H9 (cell line): ENCODE measurements around the gene TAF4. TPM values are rescaled to one million over a fixed set of nuclear protein-coding genes. Genes with fewer than 3 reads are reported as not detected.

Experiments used
- DNase-seq: peaks from one replicate; pipeline ENCODE4 v3.0.0-alpha.2; 2017
- H2AFZ ChIP-seq: one replicate; pipeline ENCODE4 v1.6.1; 2013; ENCODE audit warnings: mild to moderate bottlenecking, low read length, control low read depth, moderate library complexity
- H2AK5ac ChIP-seq: 2 replicates; pipeline ENCODE4 v1.6.1; 2013; ENCODE audit warnings: low read length, control low read depth, mixed read lengths; ENCODE audit not compliant: insufficient read length
- H2BK120ac ChIP-seq: one replicate; pipeline ENCODE4 v1.6.1; 2013; ENCODE audit warnings: low read depth, mild to moderate bottlenecking, low read length, control low read depth, inconsistent platforms; ENCODE audit not compliant: poor library complexity, severe bottlenecking
- H2BK12ac ChIP-seq: 2 replicates; pipeline ENCODE4 v1.6.1; 2013; ENCODE audit warnings: low read length, control low read depth, mixed read lengths, low read depth; ENCODE audit not compliant: insufficient read length
- H2BK15ac ChIP-seq: 2 replicates; pipeline ENCODE4 v1.6.1; 2013; ENCODE audit warnings: low read depth, low read length, control low read depth
- H2BK20ac ChIP-seq: one replicate; pipeline ENCODE4 v1.6.1; 2013; ENCODE audit warnings: low read depth, mild to moderate bottlenecking, low read length, control low read depth, inconsistent platforms; ENCODE audit not compliant: poor library complexity, severe bottlenecking
- H2BK5ac ChIP-seq: 2 replicates; pipeline ENCODE4 v1.6.1; 2013; ENCODE audit warnings: low read length, control low read depth, mixed read lengths; ENCODE audit not compliant: insufficient read length
- H3K14ac ChIP-seq: 2 replicates; pipeline ENCODE4 v1.6.1; 2013; ENCODE audit warnings: low read length, control low read depth; ENCODE audit not compliant: insufficient read depth
- H3K18ac ChIP-seq: 2 replicates; pipeline ENCODE4 v1.6.1; 2013; ENCODE audit warnings: low read depth, mild to moderate bottlenecking, mixed read lengths, low read length, control low read depth; ENCODE audit not compliant: insufficient read length
- H3K23ac ChIP-seq: 2 replicates; pipeline ENCODE4 v1.6.1; 2013; ENCODE audit warnings: low read length, control low read depth, mixed read lengths, low read depth; ENCODE audit not compliant: insufficient read length
- H3K23me2 ChIP-seq: 2 replicates; pipeline ENCODE4 v1.6.1; 2013; ENCODE audit warnings: low read depth, mild to moderate bottlenecking, mixed read lengths, low read length, control low read depth; ENCODE audit not compliant: insufficient read length, poor library complexity, severe bottlenecking
- H3K27ac ChIP-seq: 2 replicates; pipeline ENCODE4 v1.5.1; 2013; ENCODE audit warnings: low read length, control low read depth, mixed read lengths, low read depth; ENCODE audit not compliant: insufficient read length
- H3K27me3 ChIP-seq: 2 replicates; pipeline ENCODE4 v1.6.1; 2013; ENCODE audit warnings: low read length, control low read depth, inconsistent platforms; ENCODE audit not compliant: insufficient read depth
- H3K4ac ChIP-seq: 2 replicates; pipeline ENCODE4 v1.6.1; 2013; ENCODE audit warnings: low read depth, mild to moderate bottlenecking, control low read depth, inconsistent platforms, low read length, moderate library complexity
- H3K4me1 ChIP-seq: 2 replicates; pipeline ENCODE4 v1.6.1; 2013; ENCODE audit warnings: low read length, control low read depth, inconsistent platforms; ENCODE audit not compliant: insufficient read depth
- H3K4me2 ChIP-seq: 2 replicates; pipeline ENCODE4 v1.6.1; 2013; ENCODE audit warnings: low read length, control low read depth, mixed read lengths; ENCODE audit not compliant: insufficient read length, insufficient read depth
- H3K56ac ChIP-seq: 2 replicates; pipeline ENCODE4 v1.6.1; 2013; ENCODE audit warnings: low read depth, mild to moderate bottlenecking, mixed read lengths, low read length, control low read depth; ENCODE audit not compliant: insufficient read length
- H3K79me1 ChIP-seq: 2 replicates; pipeline ENCODE4 v1.6.1; 2013; ENCODE audit warnings: low read depth, mild to moderate bottlenecking, moderate library complexity, low read length, control low read depth, inconsistent platforms; ENCODE audit not compliant: insufficient read depth, poor library complexity, severe bottlenecking
- H3K79me2 ChIP-seq: 2 replicates; pipeline ENCODE4 v1.6.1; 2013; ENCODE audit warnings: low read length, control low read depth, inconsistent platforms; ENCODE audit not compliant: insufficient read depth
- H3K9ac ChIP-seq: 2 replicates; pipeline ENCODE4 v1.6.1; 2013; ENCODE audit warnings: low read length, control low read depth, mixed read lengths; ENCODE audit not compliant: insufficient read length; ENCODE audit errors: extremely low read depth
- H3K9me3 ChIP-seq: one replicate; pipeline ENCODE4 v1.6.1; 2013; ENCODE audit warnings: low read depth, low read length, inconsistent platforms; ENCODE audit not compliant: control insufficient read depth
- H3T11ph ChIP-seq: one replicate; pipeline ENCODE4 v1.6.1; 2013; ENCODE audit warnings: mild to moderate bottlenecking, low read length, control low read depth, inconsistent platforms
- H4K20me1 ChIP-seq: one replicate; pipeline ENCODE4 v1.6.1; 2013; ENCODE audit not compliant: control insufficient read depth, insufficient read length, insufficient read depth
- H4K5ac ChIP-seq: 2 replicates; pipeline ENCODE4 v1.6.1; 2013; ENCODE audit warnings: low read depth, mild to moderate bottlenecking, mixed read lengths, low read length, control low read depth; ENCODE audit not compliant: insufficient read length
- H4K8ac ChIP-seq: replicated peaks from 2 replicates; pipeline ENCODE4 v1.6.1; 2013; ENCODE audit warnings: low read length, control low read depth, mixed read lengths, low read depth; ENCODE audit not compliant: insufficient read length
- H4K91ac ChIP-seq: 2 replicates; pipeline ENCODE4 v1.6.1; 2013; ENCODE audit warnings: low read depth, mild to moderate bottlenecking, moderate library complexity, mixed read lengths, low read length, control low read depth; ENCODE audit not compliant: insufficient read length
- H3K27ac Mint-ChIP-seq, 3 experiments: 2 replicates in 2 of 3; 3 replicates in 1 of 3; pipeline ENCODE4 v1.8.0; 2020 to 2021; ENCODE audit warnings: mixed read lengths in 3 of 3, mild to moderate bottlenecking in 1 of 3, moderate library complexity in 1 of 3
- H3K27me3 Mint-ChIP-seq: 2 replicates; pipeline ENCODE4 v1.8.0; 2021; ENCODE audit warnings: low read depth, mild to moderate bottlenecking, moderate library complexity, mixed read lengths
- H3K36me3 Mint-ChIP-seq, 3 experiments: 2 replicates in 2 of 3; 3 replicates in 1 of 3; pipeline ENCODE4 v1.8.0; 2020 to 2021; ENCODE audit warnings: low read depth in 3 of 3, mixed read lengths in 3 of 3; ENCODE audit not compliant: insufficient read depth in 1 of 3
- H3K4me1 Mint-ChIP-seq, 2 experiments: 2 replicates each; pipeline ENCODE4 v1.8.0; 2020; ENCODE audit warnings: mixed read lengths in 2 of 2
- H3K4me3 Mint-ChIP-seq, 2 experiments: 2 replicates in 1 of 2; 3 replicates in 1 of 2; pipeline ENCODE4 v1.8.0; 2020 to 2021; ENCODE audit warnings: mild to moderate bottlenecking in 2 of 2, mixed read lengths in 2 of 2, moderate library complexity in 1 of 2
- H3K9me3 Mint-ChIP-seq, 2 experiments: 2 replicates in 1 of 2; 3 replicates in 1 of 2; pipeline ENCODE4 v1.8.0; 2020; ENCODE audit warnings: mild to moderate bottlenecking in 2 of 2, mixed read lengths in 2 of 2, moderate library complexity in 1 of 2
- CTCF ChIP-seq: fragments of 200-600 bp; sonication (generic); conservative IDR thresholded peaks from 3 replicates; pipeline ENCODE4 v1.8.0; 2021; ENCODE audit warnings: antibody characterized with exemption, mild to moderate bottlenecking
- WGBS: extraction: QIAGEN DNeasy Blood & Tissue Kit; methylation state at CpG from one replicate; pipeline ENCODE4 v1.1.7; 2013; ENCODE audit warnings: missing lambda C conversion rate, low lambda C conversion rate, mixed read lengths; ENCODE audit not compliant: insufficient read length; ENCODE audit errors: extremely low coverage; 5-methylcytosine and 5-hydroxymethylcytosine counted together
- total RNA-seq: library from RNA; stranded (reverse); gene quantifications from 2 replicates; pipeline ENCODE4 v1.2.1, GENCODE V29; 2021

The TAF4 gene
- total RNA-seq, 1 experiment from 2014 or later = 30.8 TPM

- Histone ChIP-seq H3K23ac (no peak overlapping the region), H3K56ac (no peak overlapping the region), H4K8ac (no peak overlapping the region), H3K18ac (no peak overlapping the region), H2AK5ac (no peak overlapping the region), H3K9me3 (no peaks in the 10 kb centered on the region), H4K5ac (no peak overlapping the region), H3K27ac (no peak overlapping the region), H2BK5ac (no peak overlapping the region), H3K4me1 (no peaks in the 10 kb centered on the region), H3K23me2 (no peaks in the 10 kb centered on the region), H3K27me3 (no peaks in the 10 kb centered on the region), H3K79me2 (no peaks in the 10 kb centered on the region), H4K20me1 (no peaks in the 10 kb centered on the region), H3K4ac (no peak overlapping the region), H3K79me1 (no peaks in the 10 kb centered on the region), H2BK120ac (no peak overlapping the region), H2AFZ (no peak overlapping the region), H2BK20ac (no peak overlapping the region), H4K91ac (no peak overlapping the region), H3K4me2 (no peak overlapping the region), H3T11ph (no peak overlapping the region), H3K9ac (no peak overlapping the region), H2BK12ac (no peak overlapping the region), H3K14ac (no peak overlapping the region), H2BK15ac (no peak overlapping the region)
- no peaks in the 10 kb centered on the region; a peak in 1 of 5 replicates for H3K9me3 Mint-ChIP-seq
- H3K4me3 Mint-ChIP-seq = no peak overlapping the region
- peak overlapping the region in 2 of 3 experiments; percentile 7 to 82; a peak in 3 of 7 replicates for H3K27ac Mint-ChIP-seq
- peaks cover 2% of the 10 kb centered on the region in 2 experiments; a peak in 2 of 4 replicates for H3K4me1 Mint-ChIP-seq
- WGBS = no CpG with 5 or more reads among the region's 22 CpGs
- peaks cover 11 to 35% (median 34%) of the 10 kb centered on the region in 3 experiments for H3K36me3 Mint-ChIP-seq
- DNase-seq = no peak
- no peaks in the 10 kb centered on the region for H3K27me3 Mint-ChIP-seq
- peak; percentile 52 for TF ChIP-seq CTCF
These were observed 84.8 kb downstream of the TAF4 start for GRCh38 chr20:61980647-61981583.
